GM21423 (cell line): Measurements from ENCODE around the gene RPL18A.

Source experiments
- ATAC-seq: cut with Tn5 transposase; IDR thresholded peaks from one replicate; pipeline ENCODE4 v1.9.1; 2021; ENCODE audit warnings: mild to moderate bottlenecking, moderate library complexity; ENCODE audit not compliant: unreplicated experiment

The RPL18A gene

DNA sequence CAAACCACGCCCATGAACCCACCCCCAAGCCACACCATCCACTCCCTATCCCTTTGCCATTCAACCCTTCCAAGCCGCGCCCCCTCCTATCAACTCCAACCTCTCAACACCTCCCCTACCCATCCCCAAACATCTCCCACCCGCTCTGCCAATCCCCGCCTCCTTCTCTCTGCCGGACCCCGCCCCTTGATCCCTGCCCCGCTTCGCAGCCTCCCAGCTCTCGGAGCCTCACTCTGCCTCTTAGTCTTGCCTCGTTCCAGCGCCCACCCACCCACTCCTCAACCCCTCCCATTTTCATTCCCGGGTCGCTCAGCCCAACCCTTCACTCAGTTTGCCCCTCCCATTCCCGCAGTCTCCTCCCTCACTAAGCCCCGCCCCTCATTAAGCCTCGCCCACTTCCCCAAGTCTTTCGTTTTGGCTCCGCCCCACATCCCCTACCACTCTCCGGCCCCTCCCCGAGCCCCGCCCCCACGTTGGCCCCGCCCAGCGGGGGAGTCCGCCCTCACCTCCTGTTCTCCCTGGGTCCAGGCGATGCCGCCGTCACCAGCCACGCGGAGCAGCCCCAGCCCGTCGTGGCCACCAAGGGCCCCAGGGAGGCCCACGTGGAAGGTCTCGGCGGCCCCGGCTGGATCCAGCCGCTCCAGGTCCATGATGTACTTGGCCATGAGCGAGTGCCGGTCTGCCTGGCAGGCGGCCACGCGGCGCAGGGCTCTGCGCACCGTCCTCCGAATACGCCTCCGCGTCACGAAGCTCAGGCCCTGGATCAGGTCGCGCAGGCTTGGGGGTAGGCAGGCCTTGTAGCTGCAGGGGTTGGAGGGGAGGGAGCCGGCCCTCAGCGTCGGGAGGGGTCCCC, 17.7 kb upstream of the RPL18A start:
- no peak for ATAC-seq

GRCh38 chr19:17842663-17843291, 16.9 kb upstream of the RPL18A start:
- no peak for ATAC-seq

GRCh38 chr19:17843292-17843827, 16.4 kb upstream of the RPL18A start:
- ATAC-seq, result no peak

GRCh38 chr19:17843908-17844490, 15.7 kb upstream of the RPL18A start:
- no peak for ATAC-seq

GRCh38 chr19:17846146-17846545, 13.6 kb upstream of the RPL18A start:
- no peak for ATAC-seq

GRCh38 chr19:17847538-17848366, 12.0 kb upstream of the RPL18A start, which contains the start of gene JAK3:
Gene JAK3 (minus strand): TSS chr19:17847982. CDS start chr19:17844417, 3,565 bp downstream.
- ATAC-seq, result peak; percentile 45

DNA sequence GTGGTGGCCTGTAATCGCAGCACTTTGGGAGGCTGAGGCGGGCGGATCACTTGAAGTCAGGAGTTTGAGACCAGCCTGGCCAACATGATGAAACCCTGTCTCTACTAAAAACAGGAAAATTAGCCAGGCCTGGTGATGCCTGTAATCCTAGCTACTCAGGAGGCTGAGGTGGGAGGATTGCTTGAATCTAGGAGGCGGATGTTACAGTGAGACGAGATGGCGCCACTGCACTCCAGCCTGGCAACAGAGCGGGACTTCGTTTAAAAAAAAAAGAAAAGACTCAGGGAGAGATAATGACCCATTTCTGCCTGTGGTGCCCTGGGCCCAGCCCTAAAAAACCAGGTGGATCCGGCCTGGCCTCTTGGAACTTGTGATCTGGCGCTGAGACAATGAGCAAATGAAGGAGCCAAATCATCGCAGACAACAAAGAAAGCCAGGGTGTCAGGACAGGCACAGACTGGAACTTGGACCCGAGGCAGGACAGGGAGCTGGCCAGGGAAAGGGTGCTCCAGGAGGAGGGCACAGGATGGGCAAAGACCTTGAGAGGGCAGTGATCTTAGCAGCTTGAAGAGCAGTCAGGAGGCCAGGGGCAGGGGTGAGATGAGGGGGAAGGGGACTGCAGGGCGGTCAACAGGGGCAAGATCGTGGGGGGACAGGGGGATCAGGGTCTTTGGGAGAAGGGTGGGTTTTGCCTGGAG, 11.0 kb upstream of the RPL18A start:
- ATAC-seq, result no peak

- no peak for ATAC-seq
Observed at GRCh38 chr19:17854061-17854460, 5.6 kb upstream of the RPL18A start.

DNA sequence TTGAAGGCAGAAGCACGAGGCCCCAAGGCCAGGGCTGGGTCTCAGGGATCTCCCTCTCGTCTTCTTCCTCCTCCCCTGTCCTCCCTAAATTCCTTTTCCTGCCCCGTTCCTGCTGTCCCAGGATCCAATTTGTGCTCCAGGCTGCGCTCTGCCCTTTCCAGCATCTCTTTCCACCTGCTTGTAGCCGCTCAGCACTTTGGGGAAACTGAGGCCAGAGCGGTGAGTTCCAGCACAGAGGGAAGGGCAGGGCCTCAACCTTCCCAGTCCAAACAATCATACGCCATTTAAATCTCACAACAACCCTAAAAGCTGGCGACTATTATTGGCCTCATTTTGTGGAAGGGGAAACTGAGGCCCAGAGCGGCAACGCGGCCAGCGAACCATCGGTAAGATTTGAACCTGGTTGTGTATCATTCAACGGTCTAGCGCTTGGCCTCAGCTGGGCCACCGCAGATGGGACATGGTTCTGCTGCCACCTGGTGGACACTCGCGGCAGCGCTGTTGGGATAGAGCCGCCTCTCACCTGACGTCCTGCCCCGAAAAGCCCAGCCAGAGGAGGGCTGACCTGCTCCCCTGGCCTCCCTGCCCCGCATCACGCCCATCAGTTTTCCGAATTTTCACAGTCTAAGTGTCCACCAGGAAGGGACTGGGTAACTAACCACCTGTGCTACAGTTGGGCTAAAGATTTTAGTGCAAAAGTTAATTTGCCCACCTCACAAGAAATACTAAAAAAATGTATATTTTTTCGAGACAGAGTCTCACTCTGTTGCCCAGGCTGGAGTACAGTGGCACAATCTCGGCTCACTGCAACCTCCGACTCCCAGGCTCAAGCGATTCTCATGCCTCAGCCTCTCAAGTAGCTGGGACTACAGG, 4.2 kb upstream of the RPL18A start:
- ATAC-seq, result no peak

GRCh38 chr19:17860331-17860992, 752 bp downstream of the RPL18A start:
- ATAC-seq, result no peak

- no peak for ATAC-seq
Observed at GRCh38 chr19:17860993-17861360, 1.3 kb downstream of the RPL18A start.

GRCh38 chr19:17861542-17862402, 2.1 kb downstream of the RPL18A start:
- ATAC-seq, result no peak

GRCh38 chr19:17862711-17863519, 3.2 kb downstream of the RPL18A start:
- ATAC-seq, result no peak

DNA sequence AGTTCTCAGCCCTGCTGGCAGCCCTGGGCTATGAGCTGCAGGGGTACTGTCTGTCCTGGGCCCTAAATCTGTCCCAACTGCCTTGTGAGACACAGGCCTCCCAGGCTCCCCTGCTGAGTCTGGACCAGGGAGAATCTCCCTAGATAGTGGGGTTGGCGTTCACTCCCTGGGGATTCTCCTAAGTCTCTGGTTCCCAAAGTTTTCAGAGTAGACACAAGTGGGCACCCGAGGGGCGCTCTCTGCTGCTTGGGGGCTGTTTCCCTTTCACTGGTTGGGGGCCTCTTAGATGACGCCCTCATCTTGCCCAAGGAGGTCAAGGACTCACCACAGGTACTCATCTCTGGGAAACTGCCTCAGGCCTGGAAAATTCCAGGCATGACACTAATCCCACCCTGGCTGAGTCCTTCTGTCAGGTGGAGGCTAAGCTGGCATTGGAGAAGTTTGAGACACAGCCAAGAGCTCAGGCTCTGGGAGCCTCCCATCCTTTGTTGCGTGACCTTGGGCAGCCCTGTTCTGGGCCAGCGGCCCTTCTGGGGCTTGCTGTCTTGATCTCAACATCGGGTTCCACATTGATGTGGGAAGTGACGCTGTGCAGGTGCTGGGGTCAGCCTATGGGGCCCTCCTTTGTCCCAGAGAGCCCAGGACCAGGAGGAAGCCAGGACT, 3.9 kb downstream of the RPL18A start:
- no peak for ATAC-seq

GRCh38 chr19:17865364-17866311, 5.9 kb downstream of the RPL18A start:
- ATAC-seq, result no peak
